ENCODE measurements around the gene TPT1. TPM values are rescaled to one million over a fixed set of nuclear protein-coding genes. Genes with fewer than 3 reads are reported as not detected.

Gene TPT1
- polyA plus RNA-seq, 1 of the 3 experiments (the other 2 are of a cell fraction), result 1,919 TPM

- H3K79me2 ChIP-seq (ENCODE audit: insufficient read depth), result peaks cover 67% of the 10 kb centered on the region
- no peak overlapping the region for H3K4me3 ChIP-seq (ENCODE audit: low read depth in 2 of 2, low read length in 1 of 2)
- peak overlapping the region; percentile 97; the same call in 1 of the 2 replicates for H3K4me2 ChIP-seq
- H3K9me2 ChIP-seq, result no peaks in the 10 kb centered on the region
- POLR2A ChIA-PET, result no interaction called here
- peaks cover 80% of the 10 kb centered on the region for H4K20me1 ChIP-seq (ENCODE audit: insufficient read depth)
- H2AFZ ChIP-seq (ENCODE audit: low read depth), result no peak overlapping the region
- peaks cover 10 to 46% of the 10 kb centered on the region in 2 experiments; a peak in 3 of 4 replicates for H3K4me1 ChIP-seq (ENCODE audit: control insufficient read depth in 1 of 2, insufficient read depth in 2 of 2, low read depth in 1 of 2, low read length in 1 of 2)
- 95% methylated on average over 3 of the region's 3 CpGs for WGBS (ENCODE audit: low lambda C conversion rate)
- H3K27me3 ChIP-seq (ENCODE audit: insufficient read depth), result no peaks in the 10 kb centered on the region
- H3K27ac ChIP-seq (ENCODE audit: low read depth in 2 of 2, low read length in 1 of 2), result no peak overlapping the region
- CTCF ChIA-PET, result no interaction called here
- H3F3A ChIP-seq (replicated peaks; ENCODE audit: insufficient read depth), result peaks cover 79% of the 10 kb centered on the region
- no peak overlapping the region for H3K9ac ChIP-seq
- TF ChIP-seq GABPA (IDR thresholded peaks at IDR 0.05; ENCODE audit: low read depth) (no peak), FOSL2 (IDR thresholded peaks at IDR 0.05; ENCODE audit: borderline replicate concordance, low read depth) (no peak), RAD21 (IDR thresholded peaks at IDR 0.05; ENCODE audit: low read length) (no peak), JUND (IDR thresholded peaks at IDR 0.05) (no peak), RFX5 (IDR thresholded peaks at IDR 0.05; ENCODE audit: low read length) (no peak), YY1 (IDR thresholded peaks at IDR 0.05; ENCODE audit: low read depth) (no peak), FOXJ3 (CRISPR knock-in tag; IDR thresholded peaks at IDR 0.05) (no peak), EZH2phosphoT487 (IDR thresholded peaks at IDR 0.05; ENCODE audit: borderline replicate concordance, low read depth) (no peak)
- peaks cover 56 to 61% of the 10 kb centered on the region in 2 experiments for H3K36me3 ChIP-seq (replicated peaks in 1 of 2; ENCODE audit: control insufficient read depth in 1 of 2, insufficient read depth in 2 of 2, low read length in 1 of 2)
- no peak for DNase-seq
- H3K9me3 ChIP-seq, result no peaks in the 10 kb centered on the region
Observed at GRCh38 chr13:45337395-45337794, 3.6 kb downstream of the TPT1 start.

- WGBS (ENCODE audit: low lambda C conversion rate), result 95% methylated on average over 9 of the region's 9 CpGs
- no peak for DNase-seq
- no peak overlapping the region for H3K4me2 ChIP-seq
- POLR2A ChIA-PET, result no interaction called here
- H3K4me1 ChIP-seq (ENCODE audit: control insufficient read depth in 1 of 2, insufficient read depth in 2 of 2, low read depth in 1 of 2, low read length in 1 of 2), result peaks cover 11 to 52% of the 10 kb centered on the region in 2 experiments; a peak in 3 of 4 replicates
- peak overlapping the region in 1 of 2 experiments; percentile 86; a peak in 1 of 4 replicates for H3K27ac ChIP-seq (ENCODE audit: low read depth in 2 of 2, low read length in 1 of 2)
- no peaks in the 10 kb centered on the region for H3K9me2 ChIP-seq
- peaks cover 91% of the 10 kb centered on the region for H3F3A ChIP-seq (replicated peaks; ENCODE audit: insufficient read depth)
- H2AFZ ChIP-seq (ENCODE audit: low read depth), result no peak overlapping the region
- peaks cover 85% of the 10 kb centered on the region for H4K20me1 ChIP-seq (ENCODE audit: insufficient read depth)
- TF ChIP-seq EP300 (IDR thresholded peaks at IDR 0.05; ENCODE audit: borderline replicate concordance in 1 of 2, low read depth in 1 of 2, low read length in 1 of 2), result no peak
- no peak for TF ChIP-seq USF2 (IDR thresholded peaks at IDR 0.05; ENCODE audit: borderline replicate concordance, low read depth, low read length)
- TF ChIP-seq TEAD4 (IDR thresholded peaks at IDR 0.05; ENCODE audit: borderline replicate concordance, insufficient read depth), result no peak
- TF ChIP-seq EZH2phosphoT487 (IDR thresholded peaks at IDR 0.05; ENCODE audit: borderline replicate concordance, low read depth), result no peak
- TF ChIP-seq IRF3 (IDR thresholded peaks at IDR 0.05; ENCODE audit: low read depth, low read length), result no peak
- no peak for TF ChIP-seq REST (IDR thresholded peaks at IDR 0.05; ENCODE audit: low read depth, low read length)
- TF ChIP-seq POLR2AphosphoS5 (IDR thresholded peaks at IDR 0.05; ENCODE audit: low read depth, low read length), result no peak
- H3K9ac ChIP-seq, result no peak overlapping the region
- no peaks in the 10 kb centered on the region for H3K9me3 ChIP-seq
- H3K36me3 ChIP-seq (replicated peaks in 1 of 2; ENCODE audit: control insufficient read depth in 1 of 2, insufficient read depth in 2 of 2, low read length in 1 of 2), result peaks cover 56 to 61% of the 10 kb centered on the region in 2 experiments
- H3K4me3 ChIP-seq (ENCODE audit: low read depth in 2 of 2, low read length in 1 of 2), result no peak overlapping the region
- CTCF ChIA-PET, result interaction anchor here (1.2 kb wide), 1 partner anchor 289 kb away, joined by 4 read pairs; no protein-coding TSS in a partner anchor
- peaks cover 56% of the 10 kb centered on the region for H3K79me2 ChIP-seq (ENCODE audit: insufficient read depth)
- no peaks in the 10 kb centered on the region for H3K27me3 ChIP-seq (ENCODE audit: insufficient read depth)
Observed at GRCh38 chr13:45336025-45336800, 4.8 kb downstream of the TPT1 start.
